Measurements from ENCODE around the gene SDR42E2.
"Not testable (repeated sequence)": the region's sequence is repeated elsewhere in the genome, so short reads cannot be mapped to it uniquely, and the experiment has no call there.

Gene SDR42E2

GRCh38 chr16:22130528-22130927 lies 31.8 kb upstream of the SDR42E2 start:
- H2AFZ ChIP-seq (ENCODE audit: low read length, unreplicated experiment): no peak overlapping the region
- no peak overlapping the region for H3K27ac ChIP-seq (ENCODE audit: low read depth, low read length)
- H3K27me3 ChIP-seq (ENCODE audit: insufficient read depth, low read length): peaks cover 20% of the 10 kb centered on the region
- H3K4me1 ChIP-seq (ENCODE audit: control insufficient read depth, insufficient read depth, low read length, unreplicated experiment): no peaks in the 10 kb centered on the region
- no peaks in the 10 kb centered on the region for H3K79me2 ChIP-seq (ENCODE audit: control insufficient read depth, insufficient read depth, low read length, unreplicated experiment)
- H3K4me3 ChIP-seq (ENCODE audit: low read depth, low read length): no peak overlapping the region
- no peaks in the 10 kb centered on the region for H3K36me3 ChIP-seq (ENCODE audit: insufficient read depth, low read length)

GRCh38 chr16:22132801-22133200 lies 29.5 kb upstream of the SDR42E2 start:
- Histone ChIP-seq H2AFZ (ENCODE audit: low read length, unreplicated experiment) (no peak overlapping the region), H3K79me2 (ENCODE audit: control insufficient read depth, insufficient read depth, low read length, unreplicated experiment) (no peaks in the 10 kb centered on the region), H3K27ac (ENCODE audit: low read depth, low read length) (no peak overlapping the region), H3K4me1 (ENCODE audit: control insufficient read depth, insufficient read depth, low read length, unreplicated experiment) (no peaks in the 10 kb centered on the region), H3K27me3 (ENCODE audit: insufficient read depth, low read length) (peaks cover 27% of the 10 kb centered on the region), H3K4me3 (ENCODE audit: low read depth, low read length) (no peak overlapping the region), H3K36me3 (ENCODE audit: insufficient read depth, low read length) (no peaks in the 10 kb centered on the region)

- Histone ChIP-seq H3K27ac (ENCODE audit: low read depth, low read length) (no peak overlapping the region), H3K27me3 (ENCODE audit: insufficient read depth, low read length) (peaks cover 70% of the 10 kb centered on the region), H3K36me3 (ENCODE audit: insufficient read depth, low read length) (no peaks in the 10 kb centered on the region), H2AFZ (ENCODE audit: low read length, unreplicated experiment) (no peak overlapping the region), H3K79me2 (ENCODE audit: control insufficient read depth, insufficient read depth, low read length, unreplicated experiment) (no peaks in the 10 kb centered on the region), H3K4me1 (ENCODE audit: control insufficient read depth, insufficient read depth, low read length, unreplicated experiment) (no peaks in the 10 kb centered on the region), H3K4me3 (ENCODE audit: low read depth, low read length) (no peak overlapping the region)
Observed at GRCh38 chr16:22138482-22138881, 23.8 kb upstream of the SDR42E2 start.

GRCh38 chr16:22139008-22139407 lies 23.3 kb upstream of the SDR42E2 start:
- Histone ChIP-seq H3K27me3 (ENCODE audit: insufficient read depth, low read length) (peaks cover 70% of the 10 kb centered on the region), H3K79me2 (ENCODE audit: control insufficient read depth, insufficient read depth, low read length, unreplicated experiment) (no peaks in the 10 kb centered on the region), H2AFZ (ENCODE audit: low read length, unreplicated experiment) (no peak overlapping the region), H3K4me3 (ENCODE audit: low read depth, low read length) (no peak overlapping the region), H3K27ac (ENCODE audit: low read depth, low read length) (no peak overlapping the region), H3K36me3 (ENCODE audit: insufficient read depth, low read length) (no peaks in the 10 kb centered on the region), H3K4me1 (ENCODE audit: control insufficient read depth, insufficient read depth, low read length, unreplicated experiment) (no peaks in the 10 kb centered on the region)

DNA sequence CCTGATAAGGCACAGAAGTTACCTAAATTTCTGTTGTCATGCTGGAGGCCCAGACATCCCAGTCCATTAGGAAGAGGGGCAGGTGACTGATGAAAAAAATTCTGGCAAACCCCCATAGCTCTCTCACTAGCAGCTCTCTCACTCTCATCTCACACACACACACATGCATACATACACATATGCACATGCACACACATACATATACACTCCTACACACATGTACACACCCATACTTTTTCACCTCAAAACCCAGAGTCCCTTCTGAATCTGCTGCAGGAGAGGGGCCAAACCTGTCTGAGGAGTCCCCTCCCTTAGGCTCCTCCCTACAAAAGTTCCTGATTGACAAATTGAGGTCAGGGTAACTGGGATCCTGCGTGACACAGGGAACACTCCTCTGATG lies 22.6 kb upstream of the SDR42E2 start:
- Histone ChIP-seq H3K4me1 (ENCODE audit: control insufficient read depth, insufficient read depth, low read length, unreplicated experiment) (no peaks in the 10 kb centered on the region), H3K79me2 (ENCODE audit: control insufficient read depth, insufficient read depth, low read length, unreplicated experiment) (no peaks in the 10 kb centered on the region), H3K4me3 (ENCODE audit: low read depth, low read length) (no peak overlapping the region), H2AFZ (ENCODE audit: low read length, unreplicated experiment) (no peak overlapping the region), H3K36me3 (ENCODE audit: insufficient read depth, low read length) (no peaks in the 10 kb centered on the region), H3K27me3 (ENCODE audit: insufficient read depth, low read length) (peaks cover 76% of the 10 kb centered on the region), H3K27ac (ENCODE audit: low read depth, low read length) (no peak overlapping the region)

- H3K27ac ChIP-seq (ENCODE audit: low read depth, low read length): no peak overlapping the region
- no peaks in the 10 kb centered on the region for H3K79me2 ChIP-seq (ENCODE audit: control insufficient read depth, insufficient read depth, low read length, unreplicated experiment)
- H3K27me3 ChIP-seq (ENCODE audit: insufficient read depth, low read length): peaks cover 76% of the 10 kb centered on the region
- no peaks in the 10 kb centered on the region for H3K4me1 ChIP-seq (ENCODE audit: control insufficient read depth, insufficient read depth, low read length, unreplicated experiment)
- no peaks in the 10 kb centered on the region for H3K36me3 ChIP-seq (ENCODE audit: insufficient read depth, low read length)
- H2AFZ ChIP-seq (ENCODE audit: low read length, unreplicated experiment): no peak overlapping the region
- no peak overlapping the region for H3K4me3 ChIP-seq (ENCODE audit: low read depth, low read length)
Observed at GRCh38 chr16:22141767-22142166, 20.5 kb upstream of the SDR42E2 start.

- no peak overlapping the region for H3K4me3 ChIP-seq (ENCODE audit: low read depth, low read length)
- no peak overlapping the region for H3K27ac ChIP-seq (ENCODE audit: low read depth, low read length)
- H3K4me1 ChIP-seq (ENCODE audit: control insufficient read depth, insufficient read depth, low read length, unreplicated experiment): no peaks in the 10 kb centered on the region
- peaks cover 65% of the 10 kb centered on the region for H3K27me3 ChIP-seq (ENCODE audit: insufficient read depth, low read length)
- H3K79me2 ChIP-seq (ENCODE audit: control insufficient read depth, insufficient read depth, low read length, unreplicated experiment): no peaks in the 10 kb centered on the region
- H2AFZ ChIP-seq (ENCODE audit: low read length, unreplicated experiment): no peak overlapping the region
- no peaks in the 10 kb centered on the region for H3K36me3 ChIP-seq (ENCODE audit: insufficient read depth, low read length)
Observed at GRCh38 chr16:22144520-22144919, 17.8 kb upstream of the SDR42E2 start.

DNA sequence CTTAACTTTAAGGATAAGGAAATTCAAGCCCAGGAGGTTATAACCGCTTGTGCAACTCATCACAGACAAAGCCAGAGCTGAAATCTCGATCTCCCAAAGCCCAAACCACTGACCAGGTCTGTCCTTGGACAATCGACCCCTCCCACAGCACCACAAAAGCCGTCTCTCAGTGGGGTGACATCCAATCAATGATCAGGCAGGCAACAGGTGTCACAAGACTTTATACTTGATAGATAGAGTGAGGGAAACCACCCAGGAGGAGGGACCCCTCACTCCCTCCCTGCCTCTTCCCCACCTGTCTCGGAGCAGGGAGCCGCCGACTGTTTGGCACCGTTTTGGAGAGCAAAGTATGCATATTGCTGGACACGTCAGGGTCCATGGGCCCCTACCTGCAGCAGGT lies 14.5 kb upstream of the SDR42E2 start:
- no peaks in the 10 kb centered on the region for H3K36me3 ChIP-seq (ENCODE audit: insufficient read depth, low read length)
- H3K27ac ChIP-seq (ENCODE audit: low read depth, low read length): no peak overlapping the region
- no peak overlapping the region for H3K4me3 ChIP-seq (ENCODE audit: low read depth, low read length)
- H3K27me3 ChIP-seq (ENCODE audit: insufficient read depth, low read length): peaks cover 45% of the 10 kb centered on the region
- H2AFZ ChIP-seq (ENCODE audit: low read length, unreplicated experiment): no peak overlapping the region
- no peaks in the 10 kb centered on the region for H3K4me1 ChIP-seq (ENCODE audit: control insufficient read depth, insufficient read depth, low read length, unreplicated experiment)
- no peaks in the 10 kb centered on the region for H3K79me2 ChIP-seq (ENCODE audit: control insufficient read depth, insufficient read depth, low read length, unreplicated experiment)

DNA sequence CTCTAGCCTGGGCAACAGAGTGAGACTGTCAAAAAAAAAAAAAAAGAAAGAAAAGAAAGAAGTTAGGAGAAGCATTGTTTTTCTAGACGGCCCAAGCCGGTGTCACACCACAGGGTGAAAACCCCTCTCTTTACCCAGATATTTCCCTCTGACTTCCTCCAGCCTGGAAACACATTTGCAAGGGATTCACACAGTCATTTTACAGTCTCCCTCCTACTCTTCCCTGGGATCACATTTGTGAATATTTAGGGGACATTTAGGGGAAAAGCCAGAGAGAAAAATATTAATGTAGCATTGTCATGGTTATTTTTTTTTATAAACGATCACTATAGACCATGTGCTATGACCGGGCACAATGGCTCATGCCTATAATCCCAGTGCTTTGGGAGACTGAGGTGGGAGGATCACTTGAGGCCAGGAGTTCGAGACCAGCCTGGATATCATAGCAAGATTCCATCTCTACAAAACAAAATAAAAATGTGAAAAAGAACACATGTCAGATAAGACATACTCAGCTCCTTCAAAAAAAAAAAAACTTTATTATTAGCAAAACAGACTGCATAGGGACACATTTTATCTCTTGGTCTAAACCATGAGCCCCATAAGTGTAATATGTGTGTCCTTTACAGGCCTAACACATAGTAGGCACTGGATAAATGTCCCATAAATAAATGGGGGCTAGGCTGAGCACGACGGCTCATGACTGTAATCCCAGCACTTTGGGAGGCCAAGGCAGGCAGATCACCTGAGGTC lies 10.9 kb upstream of the SDR42E2 start:
- H3K36me3 ChIP-seq (ENCODE audit: insufficient read depth, low read length): no peaks in the 10 kb centered on the region
- no peak overlapping the region for H2AFZ ChIP-seq (ENCODE audit: low read length, unreplicated experiment)
- H3K27me3 ChIP-seq (ENCODE audit: insufficient read depth, low read length): peaks cover 39% of the 10 kb centered on the region

GRCh38 chr16:22152316-22152715 lies 10.0 kb upstream of the SDR42E2 start:
- no peaks in the 10 kb centered on the region for H3K79me2 ChIP-seq (ENCODE audit: control insufficient read depth, insufficient read depth, low read length, unreplicated experiment)
- H3K36me3 ChIP-seq (ENCODE audit: insufficient read depth, low read length): no peaks in the 10 kb centered on the region
- H3K4me1 ChIP-seq (ENCODE audit: control insufficient read depth, insufficient read depth, low read length, unreplicated experiment): no peaks in the 10 kb centered on the region
- peaks cover 35% of the 10 kb centered on the region for H3K27me3 ChIP-seq (ENCODE audit: insufficient read depth, low read length)
- H2AFZ ChIP-seq (ENCODE audit: low read length, unreplicated experiment): no peak overlapping the region
- H3K27ac ChIP-seq (ENCODE audit: low read depth, low read length): no peak overlapping the region
- H3K4me3 ChIP-seq (ENCODE audit: low read depth, low read length): no peak overlapping the region

More for the DNA sequence above, 10.9 kb upstream of the SDR42E2 start:
- H3K4me1 ChIP-seq (ENCODE audit: control insufficient read depth, insufficient read depth, low read length, unreplicated experiment): no peaks in the 10 kb centered on the region
- no peak overlapping the region for H3K4me3 ChIP-seq (ENCODE audit: low read depth, low read length)
- no peaks in the 10 kb centered on the region for H3K79me2 ChIP-seq (ENCODE audit: control insufficient read depth, insufficient read depth, low read length, unreplicated experiment)
- no peak overlapping the region for H3K27ac ChIP-seq (ENCODE audit: low read depth, low read length)

- not testable (repeated sequence) for H3K27ac ChIP-seq (ENCODE audit: low read depth, low read length); H3K36me3 ChIP-seq (ENCODE audit: insufficient read depth, low read length); H3K4me1 ChIP-seq (ENCODE audit: control insufficient read depth, insufficient read depth, low read length, unreplicated experiment); H2AFZ ChIP-seq (ENCODE audit: low read length, unreplicated experiment); H3K79me2 ChIP-seq (ENCODE audit: control insufficient read depth, insufficient read depth, low read length, unreplicated experiment); H3K4me3 ChIP-seq (ENCODE audit: low read depth, low read length)
- H3K27me3 ChIP-seq (ENCODE audit: insufficient read depth, low read length): peaks cover 27% of the 10 kb centered on the region
Observed at GRCh38 chr16:22153078-22153477, 9.2 kb upstream of the SDR42E2 start.
